RWPE2 (cell line): ENCODE results near the gene ATP10B.

Experiments used
- ATAC-seq: fragments of 200-7000 bp; cut with Tn5 transposase; 3 replicates; pipeline ENCODE4 v1.9.1; 2021; ENCODE audit warnings: low read depth
- DNase-seq: peaks from one replicate; pipeline ENCODE4 v3.0.0-alpha.2; 2020; ENCODE audit warnings: low spot score
- H3K27ac ChIP-seq: fragments of 450-650 bp; 2 replicates; pipeline ENCODE4 v1.5.1; 2017; ENCODE audit warnings: mild to moderate bottlenecking; ENCODE audit not compliant: poor library complexity, severe bottlenecking
- H3K27me3 ChIP-seq: fragments of 250-450 bp; sonication (Bioruptor Pico); 2 replicates; pipeline ENCODE4 v1.5.1; 2021; ENCODE audit warnings: mild to moderate bottlenecking, moderate library complexity; ENCODE audit not compliant: insufficient read depth, poor library complexity, severe bottlenecking
- H3K36me3 ChIP-seq: fragments of 250-450 bp; sonication (Bioruptor Pico); 2 replicates; pipeline ENCODE4 v1.5.1; 2020; ENCODE audit warnings: low read depth, mild to moderate bottlenecking, moderate library complexity
- H3K4me1 ChIP-seq: fragments of 250-450 bp; sonication (Bioruptor Pico); 2 replicates; pipeline ENCODE4 v1.5.1; 2021; ENCODE audit warnings: mild to moderate bottlenecking, moderate library complexity; ENCODE audit not compliant: insufficient read depth, poor library complexity, severe bottlenecking
- H3K4me3 ChIP-seq: fragments of 250-450 bp; sonication (Bioruptor Pico); 2 replicates; pipeline ENCODE4 v1.5.1; 2021; ENCODE audit warnings: mild to moderate bottlenecking, moderate library complexity; ENCODE audit not compliant: severe bottlenecking
- H3K9me3 ChIP-seq: fragments of 250-450 bp; sonication (Bioruptor Pico); 2 replicates; pipeline ENCODE4 v1.5.1; 2021; ENCODE audit warnings: mild to moderate bottlenecking, moderate library complexity; ENCODE audit not compliant: severe bottlenecking
- TF ChIP-seq, protein P1 (sequence below): fragments of 450-650 bp; IDR thresholded peaks from one replicate; pipeline ENCODE4 v1.5.1; 2017; ENCODE audit warnings: mild to moderate bottlenecking, moderate library complexity; ENCODE audit not compliant: poor library complexity, severe bottlenecking

The ATP10B gene

DNA sequence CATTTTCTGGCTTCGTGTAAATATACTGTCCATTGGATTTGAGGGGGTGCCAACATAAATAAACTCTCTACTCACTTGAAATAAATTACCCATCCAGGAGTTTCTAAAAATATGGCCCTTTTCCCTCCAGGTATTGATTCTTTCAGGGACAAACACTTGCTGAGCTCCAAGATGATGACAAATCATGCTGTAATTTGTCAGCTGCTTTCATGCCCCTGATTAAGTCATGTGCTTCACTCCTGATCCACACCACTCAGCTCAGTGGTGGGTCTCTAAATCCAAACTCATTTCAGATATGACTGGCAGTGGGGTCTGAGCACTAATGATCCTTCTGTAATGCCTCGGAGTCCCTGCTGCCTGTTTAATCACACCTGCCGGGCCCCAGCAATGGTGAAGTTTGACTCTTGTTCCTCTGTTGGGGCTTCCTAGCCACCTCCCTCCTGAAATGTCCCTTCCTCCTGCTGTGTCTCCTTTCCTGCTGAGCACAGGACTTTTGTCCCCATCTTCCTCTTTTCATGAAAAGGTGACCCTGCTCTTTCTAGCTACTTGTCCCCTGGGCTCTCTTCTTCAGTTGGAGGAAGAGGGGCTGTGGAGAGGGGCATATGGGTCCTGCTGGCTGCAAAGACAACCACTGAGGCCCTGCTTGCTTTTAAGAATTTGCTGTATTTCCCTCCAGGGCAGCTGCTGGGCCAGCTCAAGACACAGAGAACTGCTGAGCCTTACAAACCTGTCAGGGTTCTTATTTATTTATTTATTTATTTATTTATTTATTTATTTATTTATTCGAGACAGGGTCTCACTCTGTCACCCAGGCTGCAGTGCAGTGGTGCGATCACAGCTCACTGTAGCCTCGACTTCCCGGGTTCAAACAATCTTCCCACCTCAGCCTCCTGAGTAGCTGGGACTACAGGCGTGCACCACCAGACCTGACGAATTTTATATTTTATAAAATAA, 200.0 kb downstream of the ATP10B start:
- no peaks in the 10 kb centered on the region for H3K9me3 ChIP-seq
- H3K4me3 ChIP-seq, result no peak overlapping the region
- H3K27me3 ChIP-seq, result no peaks in the 10 kb centered on the region
- no peaks in the 10 kb centered on the region for H3K36me3 ChIP-seq
- ATAC-seq (no peak), DNase-seq (no peak)
- TF ChIP-seq, protein P1, sequence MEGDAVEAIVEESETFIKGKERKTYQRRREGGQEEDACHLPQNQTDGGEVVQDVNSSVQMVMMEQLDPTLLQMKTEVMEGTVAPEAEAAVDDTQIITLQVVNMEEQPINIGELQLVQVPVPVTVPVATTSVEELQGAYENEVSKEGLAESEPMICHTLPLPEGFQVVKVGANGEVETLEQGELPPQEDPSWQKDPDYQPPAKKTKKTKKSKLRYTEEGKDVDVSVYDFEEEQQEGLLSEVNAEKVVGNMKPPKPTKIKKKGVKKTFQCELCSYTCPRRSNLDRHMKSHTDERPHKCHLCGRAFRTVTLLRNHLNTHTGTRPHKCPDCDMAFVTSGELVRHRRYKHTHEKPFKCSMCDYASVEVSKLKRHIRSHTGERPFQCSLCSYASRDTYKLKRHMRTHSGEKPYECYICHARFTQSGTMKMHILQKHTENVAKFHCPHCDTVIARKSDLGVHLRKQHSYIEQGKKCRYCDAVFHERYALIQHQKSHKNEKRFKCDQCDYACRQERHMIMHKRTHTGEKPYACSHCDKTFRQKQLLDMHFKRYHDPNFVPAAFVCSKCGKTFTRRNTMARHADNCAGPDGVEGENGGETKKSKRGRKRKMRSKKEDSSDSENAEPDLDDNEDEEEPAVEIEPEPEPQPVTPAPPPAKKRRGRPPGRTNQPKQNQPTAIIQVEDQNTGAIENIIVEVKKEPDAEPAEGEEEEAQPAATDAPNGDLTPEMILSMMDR, result no peak
- no peak overlapping the region for H3K27ac ChIP-seq
- H3K4me1 ChIP-seq, result no peaks in the 10 kb centered on the region

DNA sequence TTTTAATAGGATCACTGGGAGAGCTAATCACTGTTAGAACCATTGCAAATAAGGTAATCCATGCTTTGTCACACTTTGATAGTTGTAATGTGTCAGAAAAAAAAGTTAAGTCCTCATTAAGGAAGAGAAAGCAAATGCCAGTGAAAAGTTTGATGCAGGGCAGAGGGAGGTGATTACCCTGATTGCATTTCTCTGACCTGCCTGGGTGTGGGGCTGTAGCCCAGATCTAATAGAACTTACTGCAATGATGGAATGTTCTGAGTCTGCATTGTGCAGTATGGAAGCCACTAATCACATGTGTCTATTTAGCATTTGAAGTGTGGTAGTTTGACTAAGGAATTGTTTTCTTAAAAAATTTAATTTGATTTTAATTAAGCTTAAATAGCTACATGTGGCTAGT, 202.7 kb downstream of the ATP10B start:
- Histone ChIP-seq H3K27me3 (peaks cover 3% of the 10 kb centered on the region), H3K36me3 (no peaks in the 10 kb centered on the region), H3K4me3 (no peak overlapping the region), H3K27ac (no peak overlapping the region), H3K4me1 (no peaks in the 10 kb centered on the region), H3K9me3 (no peaks in the 10 kb centered on the region)
- TF ChIP-seq, protein P1, result peak; percentile 36
- ATAC-seq (peak; percentile 68), DNase-seq (no peak)

DNA sequence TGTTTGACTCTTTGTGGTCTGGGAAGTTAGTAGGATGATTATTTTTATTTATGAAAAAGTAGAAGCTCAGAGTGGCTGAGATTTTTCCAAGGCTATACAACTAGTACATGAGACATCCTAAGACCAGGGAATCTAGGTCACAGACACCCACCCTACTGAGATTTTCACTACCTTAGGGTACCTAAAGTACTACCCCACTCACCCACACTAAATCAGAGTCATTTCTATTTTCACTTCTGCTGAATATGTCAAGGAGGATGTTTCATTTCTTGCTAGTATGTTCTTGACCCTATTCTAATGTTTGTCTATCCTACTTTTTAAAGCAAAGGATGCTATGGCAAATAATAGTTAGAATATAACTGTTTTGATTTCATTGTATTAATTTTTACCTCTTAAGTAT, 206.0 kb downstream of the ATP10B start:
- H3K27me3 ChIP-seq, result peaks cover 3% of the 10 kb centered on the region
- DNase-seq, result no peak
- H3K36me3 ChIP-seq, result no peaks in the 10 kb centered on the region
- no peak overlapping the region for H3K27ac ChIP-seq
- H3K4me3 ChIP-seq, result no peak overlapping the region
- no peaks in the 10 kb centered on the region for H3K4me1 ChIP-seq
- no peak for ATAC-seq
- H3K9me3 ChIP-seq, result no peaks in the 10 kb centered on the region
- TF ChIP-seq, protein P1, result no peak

DNA sequence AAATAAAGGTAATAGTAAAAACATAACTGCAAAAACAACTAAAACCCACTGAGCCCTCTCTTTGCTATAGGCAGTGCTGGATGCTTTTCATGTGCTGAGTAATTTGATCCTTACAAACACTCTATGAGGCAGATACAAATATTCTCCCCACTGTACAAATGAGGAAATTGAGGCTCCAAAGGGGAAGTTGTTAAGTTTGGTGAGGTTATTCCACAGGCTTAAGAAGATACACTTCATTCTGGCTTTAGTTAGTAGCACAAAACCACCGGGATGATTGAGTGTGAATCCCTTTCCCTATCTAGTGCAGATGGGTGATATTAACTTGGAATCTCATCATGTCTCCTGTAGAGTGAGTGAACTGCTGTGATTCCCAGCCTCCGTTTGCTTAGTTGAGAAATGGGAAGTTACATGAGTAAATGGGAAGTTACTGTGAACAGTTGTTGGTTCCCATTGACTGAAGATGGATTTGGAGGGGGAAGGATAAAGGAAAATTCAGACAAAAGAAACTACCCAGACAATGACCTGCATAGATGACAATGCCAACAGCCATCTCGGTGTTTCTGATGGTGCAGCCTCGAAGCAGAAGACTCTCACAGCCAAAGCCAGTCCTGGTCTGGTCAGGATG, 208.3 kb downstream of the ATP10B start:
- Histone ChIP-seq H3K27ac (no peak overlapping the region), H3K4me3 (no peak overlapping the region), H3K27me3 (peaks cover 3% of the 10 kb centered on the region), H3K9me3 (no peaks in the 10 kb centered on the region), H3K36me3 (no peaks in the 10 kb centered on the region), H3K4me1 (no peaks in the 10 kb centered on the region)
- TF ChIP-seq, protein P1, result no peak
- ATAC-seq, result no peak
- no peak for DNase-seq
